Measurements from ENCODE around the gene SGTA.

SGTA gene

GRCh38 chr19:2744113-2744512, 39.0 kb downstream of the SGTA start:
- DNase-seq: no peak

- DNase-seq: no peak
These were observed 40.0 kb downstream of the SGTA start for GRCh38 chr19:2743099-2743498.

- no peak for DNase-seq
These were observed 42.8 kb downstream of the SGTA start for GRCh38 chr19:2740314-2740656.

- no peak for DNase-seq
These were observed 43.3 kb downstream of the SGTA start, which contains the start of gene SLC39A3 for GRCh38 chr19:2739602-2740313. TSS of gene SLC39A3 (minus strand) at chr19:2740017. CDS start at chr19:2737257, 2,760 bp downstream.

- no peak for DNase-seq
These were observed 46.4 kb downstream of the SGTA start for GRCh38 chr19:2736550-2737190.

- DNase-seq: no peak
These were observed 47.7 kb downstream of the SGTA start for GRCh38 chr19:2735374-2735773.

DNA sequence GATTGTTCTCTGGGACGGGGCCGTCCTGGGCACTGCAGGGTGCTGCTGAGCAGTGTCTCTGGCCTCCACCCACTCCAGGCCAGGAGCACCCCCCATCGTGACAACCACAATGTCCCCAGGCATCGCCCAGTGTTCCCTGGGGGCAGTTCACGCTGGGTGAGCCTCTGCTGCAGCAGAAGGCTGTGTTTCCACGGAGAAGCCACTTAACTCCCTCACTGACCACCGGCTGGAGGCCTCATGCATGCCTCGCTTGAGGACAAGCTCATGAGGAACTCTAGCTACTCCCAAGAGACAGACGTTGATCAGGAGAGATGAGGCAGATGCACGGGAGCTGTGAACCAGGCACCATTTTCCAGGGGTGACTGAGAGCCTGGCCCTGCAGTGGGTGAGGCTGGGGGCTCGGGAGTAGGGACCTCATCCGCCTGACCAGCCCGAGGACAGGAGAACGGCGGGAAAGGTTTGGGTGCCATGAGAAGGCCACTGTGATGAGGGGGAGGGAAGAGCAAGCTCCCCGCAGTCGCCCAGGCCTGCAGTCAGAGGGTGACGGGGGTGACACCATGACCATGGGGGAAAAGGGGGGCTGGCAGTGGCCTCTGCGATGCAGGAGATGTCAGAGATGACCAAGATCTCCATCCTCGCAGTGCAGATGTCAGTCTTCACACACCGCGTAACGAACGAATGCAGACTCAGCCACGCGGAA, 48.3 kb downstream of the SGTA start:
- no peak for DNase-seq

- DNase-seq: no peak
These were observed 49.0 kb downstream of the SGTA start for GRCh38 chr19:2733930-2734588.

DNA sequence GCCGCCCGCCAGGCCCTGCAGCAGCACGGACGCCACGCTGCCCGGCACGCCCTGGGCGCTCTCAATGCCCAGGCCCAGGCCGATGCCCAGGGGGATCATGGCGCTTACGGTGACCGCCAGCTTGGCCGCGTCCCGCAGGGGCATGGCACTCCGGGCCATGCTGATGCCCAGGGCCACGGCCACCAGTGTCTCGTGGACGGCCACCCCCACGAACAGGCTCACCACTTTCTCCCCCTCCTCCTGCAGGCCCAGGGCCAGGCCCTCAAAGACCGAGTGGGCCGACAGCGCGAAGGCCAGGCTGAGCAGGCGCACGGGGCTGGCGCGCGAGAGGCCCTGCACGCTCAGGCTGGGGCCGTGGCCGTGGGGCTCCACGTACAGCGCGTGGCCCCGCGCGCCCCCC, 50.2 kb downstream of the SGTA start:
- no peak for DNase-seq

GRCh38 chr19:2732157-2732725, 50.8 kb downstream of the SGTA start:
- no peak for DNase-seq

DNA sequence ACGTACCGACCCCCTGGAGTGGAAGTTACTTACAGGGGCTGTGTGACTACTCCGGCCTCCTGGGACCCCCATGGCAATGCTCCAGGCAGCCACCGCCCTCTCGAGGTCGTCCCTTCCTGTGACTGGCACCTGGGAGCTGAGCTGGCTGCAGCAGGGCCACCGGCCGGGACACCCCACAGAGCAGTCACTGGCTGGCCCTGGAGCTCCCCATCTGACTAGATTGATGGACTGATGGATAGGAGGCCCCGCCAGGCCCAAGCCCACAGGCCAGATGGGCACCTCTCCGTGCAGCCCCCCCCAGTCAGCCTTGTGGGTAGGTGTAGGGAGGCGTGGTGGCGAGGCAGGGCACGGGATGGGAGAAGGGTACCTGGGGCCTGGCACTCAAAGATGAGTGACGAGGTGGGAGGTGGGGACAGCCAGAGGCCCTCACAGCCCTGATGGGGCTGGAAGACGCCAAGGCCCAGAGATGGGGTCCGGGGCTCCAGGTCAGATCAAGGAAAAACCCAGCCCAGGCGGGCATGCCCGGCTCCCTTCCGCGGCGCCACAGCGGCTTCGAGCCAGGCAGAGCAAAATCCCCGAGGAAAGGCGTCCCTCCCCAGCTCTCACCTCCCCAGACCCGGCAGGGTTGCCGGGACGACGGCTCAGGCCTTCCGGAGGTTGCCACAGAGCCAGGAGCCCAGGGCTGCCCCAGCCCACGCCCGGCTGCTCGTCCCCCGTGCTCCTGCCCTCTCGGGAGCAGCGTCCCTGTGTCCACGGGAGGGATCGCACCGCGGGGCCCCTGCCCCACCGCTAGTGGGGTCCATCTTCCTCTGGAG, 51.7 kb downstream of the SGTA start:
- DNase-seq: no peak

GRCh38 chr19:2729943-2730818, 52.9 kb downstream of the SGTA start:
- no peak for DNase-seq

DNA sequence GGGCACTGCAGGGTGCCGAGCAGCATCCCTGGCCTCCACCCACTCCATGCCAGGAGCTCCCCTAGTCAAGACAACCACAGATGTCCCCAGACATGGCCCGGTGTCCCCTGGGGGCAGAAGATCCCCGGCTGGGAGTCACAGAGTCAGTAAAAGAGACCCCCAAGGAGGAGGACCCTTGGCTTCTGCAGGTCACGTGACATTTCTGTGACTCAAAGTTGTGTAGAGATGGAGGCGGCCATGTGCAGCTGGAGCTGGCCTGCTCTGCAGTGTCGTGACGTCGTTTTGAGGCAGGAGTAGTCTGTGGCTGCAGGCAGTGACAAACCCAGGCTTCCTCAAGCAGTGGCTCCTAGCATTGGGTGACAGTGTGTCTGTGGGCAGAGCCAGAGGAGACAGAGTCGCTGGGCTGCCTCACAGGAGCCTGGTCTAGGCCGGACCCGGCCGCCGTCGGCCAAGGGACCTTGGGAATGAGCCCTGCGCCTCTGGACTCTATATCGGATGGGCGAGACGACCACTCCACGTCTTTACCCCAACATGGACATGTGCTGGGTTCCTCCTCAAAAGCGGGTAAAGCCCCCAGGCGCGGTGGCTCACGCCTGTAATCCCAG, 54.2 kb downstream of the SGTA start:
- DNase-seq: no peak

DNA sequence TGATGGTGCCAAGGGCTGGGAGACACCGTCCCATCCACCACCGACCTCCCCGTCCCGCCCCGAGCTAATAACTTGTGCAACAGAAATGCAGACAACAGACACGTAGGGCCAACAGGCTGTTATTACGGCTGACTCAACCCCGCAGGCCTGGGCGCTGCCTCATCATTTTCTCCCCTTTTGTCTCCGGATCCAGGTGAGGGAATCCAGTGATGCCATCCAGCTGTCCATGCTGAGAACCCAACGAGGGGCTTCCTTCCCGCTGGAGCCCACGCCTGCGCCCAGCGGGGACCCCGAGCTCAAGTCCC, 55.5 kb downstream of the SGTA start:
- no peak for DNase-seq

- no peak for DNase-seq
These were observed 56.0 kb downstream of the SGTA start for GRCh38 chr19:2726904-2727639.

DNA sequence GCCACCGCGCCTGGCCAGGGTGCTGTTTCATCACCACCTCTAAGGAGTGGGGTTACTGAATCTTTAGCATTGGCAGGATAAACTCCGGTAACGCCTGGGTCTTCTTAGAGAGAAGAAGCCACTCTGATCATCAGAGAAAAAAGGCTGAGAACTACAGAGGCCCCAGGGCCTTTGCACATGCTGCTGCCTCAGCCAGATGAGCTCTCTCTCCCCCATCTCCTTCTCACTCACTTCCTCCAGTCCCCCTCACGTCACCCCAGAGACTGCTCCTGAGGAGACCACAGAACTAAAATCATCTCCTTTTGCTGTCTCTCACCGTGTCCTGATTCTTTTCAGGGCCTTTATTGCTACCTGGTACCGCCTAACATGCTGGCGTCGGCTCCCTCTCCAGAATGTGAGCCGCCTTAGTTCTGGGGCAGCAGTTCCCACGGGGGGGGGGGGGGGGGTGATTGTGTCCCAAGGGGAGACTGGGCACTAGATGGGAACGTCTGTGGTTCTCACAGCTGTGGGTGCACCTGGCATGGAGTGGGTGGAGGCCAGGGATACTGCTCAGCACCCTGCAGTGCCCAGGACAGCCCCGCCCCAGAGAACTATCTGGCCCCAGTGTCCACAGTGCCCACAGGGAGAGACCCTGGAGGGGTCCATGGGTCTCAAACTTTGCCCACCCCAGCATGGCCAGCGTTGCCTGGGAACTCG, 56.8 kb downstream of the SGTA start:
- no peak for DNase-seq

GRCh38 chr19:2724148-2724557, 58.9 kb downstream of the SGTA start:
- DNase-seq: no peak

DNA sequence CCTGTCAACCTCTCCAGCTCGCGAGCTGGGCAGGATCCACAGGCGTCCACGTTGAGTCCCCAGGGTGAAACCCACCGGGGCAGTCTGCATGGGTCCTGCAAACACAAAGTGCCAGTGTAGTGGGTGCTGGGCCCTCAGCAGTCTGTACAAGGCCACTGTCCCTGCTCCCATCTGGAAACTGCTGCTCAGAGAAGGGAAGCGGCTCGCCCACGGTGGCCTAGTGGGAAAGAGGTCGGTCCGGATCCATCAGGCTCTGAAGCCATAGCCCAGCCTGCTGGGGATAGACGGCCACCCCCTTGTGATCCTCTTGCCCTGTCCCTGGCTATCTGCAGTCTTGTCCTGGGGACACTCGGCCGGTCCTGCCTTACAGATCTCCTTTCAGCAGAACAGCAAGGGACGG, 59.3 kb downstream of the SGTA start:
- no peak for DNase-seq

- no peak for DNase-seq
These were observed 59.7 kb downstream of the SGTA start for GRCh38 chr19:2723345-2723715.

All from cortex of kidney (tissue), 1 donor.